Transverse colon (tissue), 4 donors: ENCODE measurements around the gene FOXL3. TPM values are rescaled to one million over a fixed set of nuclear protein-coding genes. Genes with fewer than 3 reads are reported as not detected.
"Not testable (repeated sequence)": the region's sequence is repeated elsewhere in the genome, so short reads cannot be mapped to it uniquely, and the experiment has no call there.

ENCODE experiments used
- DNase-seq: peaks from one replicate; pipeline ENCODE4 v3.0.0-alpha.2; 2019
- H3K27ac ChIP-seq, 4 donors: fragments of 200-600 bp; sonication (generic); 2 replicates each; pipeline ENCODE4 v1.5.1; 2016 to 2018; ENCODE audit warnings: inconsistent platforms in 4 of 4
- H3K27me3 ChIP-seq: fragments of 200-600 bp; sonication (generic); 2 replicates; pipeline ENCODE4 v1.5.1; 2017; ENCODE audit warnings: inconsistent platforms
- H3K36me3 ChIP-seq, 4 donors: fragments of 200-600 bp; sonication (generic); 2 replicates each; pipeline ENCODE4 v1.5.1; 2017 to 2019; ENCODE audit warnings: inconsistent platforms in 4 of 4
- H3K4me1 ChIP-seq, 4 donors: fragments of 200-600 bp; sonication (generic); 2 replicates each; pipeline ENCODE4 v1.5.1; 2017 to 2020; ENCODE audit warnings: inconsistent platforms in 4 of 4
- H3K4me3 ChIP-seq, 4 donors: fragments of 200-600 bp; sonication (generic); 1 replicate in 1 of 4; 2 replicates in 3 of 4; pipeline versions ENCODE4 v1.5.1 to v1.6.1; 2017 to 2019; ENCODE audit warnings: inconsistent platforms in 4 of 4
- H3K9me3 ChIP-seq, 2 donors: fragments of 200-600 bp; sonication (generic); 2 replicates each; pipeline ENCODE4 v1.5.1; 2017 to 2019; ENCODE audit warnings: inconsistent platforms in 2 of 2
- CTCF ChIP-seq, 5 experiments: fragments of 200-600 bp in 3 of 5; fragments of 450-650 bp in 2 of 5; sonication (generic) in 3 of 5; IDR thresholded peaks; 1 replicate in 2 of 5; 2 replicates in 3 of 5; pipeline ENCODE4 v1.5.1; 2016 to 2017; ENCODE audit warnings: antibody characterized with exemption in 5 of 5, inconsistent platforms in 3 of 5, mild to moderate bottlenecking in 2 of 5, moderate library complexity in 1 of 5
- EP300 ChIP-seq: sonication (generic); formaldehyde crosslinking; IDR thresholded peaks from one replicate; pipeline ENCODE4 v1.6.1; 2017; ENCODE audit warnings: antibody characterized with exemption, low read depth
- POLR2A ChIP-seq: fragments of 450-650 bp; IDR thresholded peaks from one replicate; pipeline ENCODE4 v1.6.1; 2016; ENCODE audit warnings: antibody characterized with exemption, mild to moderate bottlenecking, moderate library complexity
- POLR2AphosphoS5 ChIP-seq, 3 donors: sonication (generic); formaldehyde crosslinking; IDR thresholded peaks; one replicate each; pipeline ENCODE4 v1.6.1; 2016; ENCODE audit warnings: antibody characterized with exemption in 3 of 3
- WGBS, 2 donors: methylation state at CpG; one replicate each; pipeline ENCODE4 v1.1.5; 2018; ENCODE audit warnings: low coverage in 1 of 2; 5-methylcytosine and 5-hydroxymethylcytosine counted together
- in situ Hi-C, 4 donors: fragments of 200-750 bp; cut with MboI; loops; one replicate each; pipeline versions ENCODE4 v1.15.0 to v1.15.1; 2017; ENCODE audit warnings: low sequenced_read_pairs in 3 of 4, low pct_ligation_motif_present in 1 of 4, low pct_unique_long_range_greater_than_20kb in 1 of 4
- intact Hi-C: fragments of 100-400 bp; cut with DNase I; formaldehyde crosslinking; loops from one replicate; pipeline ENCODE4 v1.15.1; 2023; ENCODE audit warnings: low total_unique reads
- total RNA-seq, 4 donors: library from RNA; depleted of rRNA; stranded (reverse); fragments of >200 nt; gene quantifications; one replicate each; pipeline ENCODE4 v1.1.0, GENCODE V29; 2016

Gene FOXL3
- total RNA-seq, 4 donors from 2014 or later: not detected

GRCh38 chr7:334618-335357 is 44.8 kb downstream of the FOXL3 start:
- in situ Hi-C loops: no loop called here
- TF ChIP-seq CTCF (IDR thresholded peaks at IDR 0.05): no peak
- TF ChIP-seq EP300: no peak
- TF ChIP-seq POLR2AphosphoS5 (IDR thresholded peaks at IDR 0.05): no peak
- TF ChIP-seq POLR2A: no peak
- no peaks in the 10 kb centered on the region for H3K27me3 ChIP-seq
- no peak overlapping the region for H3K4me3 ChIP-seq
- intact Hi-C loops: no loop called here
- H3K9me3 ChIP-seq: no peaks in the 10 kb centered on the region
- DNase-seq: no peak
- peaks cover 22 to 36% (median 32%) of the 10 kb centered on the region in 4 donors for H3K4me1 ChIP-seq
- H3K36me3 ChIP-seq: no peaks in the 10 kb centered on the region
- H3K27ac ChIP-seq: no peak overlapping the region
- WGBS, 2 donors: 90 to 93% methylated on average over 6 to 16 of the region's 16 CpGs

GRCh38 chr7:335358-336148 is 45.6 kb downstream of the FOXL3 start:
- Histone ChIP-seq H3K4me1 (peaks cover 18 to 31% (median 27%) of the 10 kb centered on the region in 4 donors), H3K9me3 (no peaks in the 10 kb centered on the region), H3K4me3 (no peak overlapping the region), H3K27ac (no peak overlapping the region), H3K36me3 (no peaks in the 10 kb centered on the region), H3K27me3 (no peaks in the 10 kb centered on the region)
- DNase-seq: no peak
- 93% methylated on average over 10 of the region's 11 CpGs; no CpG with 5 or more reads in 1 of the 2 donors for WGBS, 2 donors
- no peak for TF ChIP-seq EP300
- in situ Hi-C loops (no loop called here), intact Hi-C loops (no loop called here)

GRCh38 chr7:336149-336533 is 46.2 kb downstream of the FOXL3 start:
- intact Hi-C loops, H3K4me3 ChIP-seq, in situ Hi-C loops, H3K9me3 ChIP-seq, H3K27me3 ChIP-seq, DNase-seq, H3K36me3 ChIP-seq, H3K27ac ChIP-seq: not testable (repeated sequence)
- 90% methylated on average over 25 of the region's 25 CpGs; no CpG with 5 or more reads in 1 of the 2 donors for WGBS, 2 donors
- peaks cover 15 to 31% (median 26%) of the 10 kb centered on the region in 4 donors for H3K4me1 ChIP-seq

GRCh38 chr7:336810-337566 is 47.0 kb downstream of the FOXL3 start:
- intact Hi-C loops: no loop called here
- peaks cover 14 to 34% (median 29%) of the 10 kb centered on the region in 4 donors for H3K4me1 ChIP-seq

More at GRCh38 chr7:336810-337566, 47.0 kb downstream of the FOXL3 start:
- no peaks in the 10 kb centered on the region for H3K27me3 ChIP-seq
- no peaks in the 10 kb centered on the region for H3K36me3 ChIP-seq
- H3K27ac ChIP-seq: no peak overlapping the region
- TF ChIP-seq EP300 (no peak), POLR2A (no peak), CTCF (IDR thresholded peaks at IDR 0.05) (no peak), POLR2AphosphoS5 (IDR thresholded peaks at IDR 0.05) (no peak)
- DNase-seq: no peak
- H3K9me3 ChIP-seq: no peaks in the 10 kb centered on the region
- in situ Hi-C loops: no loop called here
- H3K4me3 ChIP-seq: no peak overlapping the region
- WGBS, 2 donors: 70% methylated on average over 34 of the region's 34 CpGs; no CpG with 5 or more reads in 1 of the 2 donors
